Endothelial cell of hepatic sinusoid (primary cell): ENCODE results near the gene CRB2.

Experiments used
- in situ Hi-C: cut with HindIII; loops from 2 replicates; pipeline ENCODE4 v1.10.0; 2017; ENCODE audit warnings: low sequenced_read_pairs

CRB2 gene

DNA sequence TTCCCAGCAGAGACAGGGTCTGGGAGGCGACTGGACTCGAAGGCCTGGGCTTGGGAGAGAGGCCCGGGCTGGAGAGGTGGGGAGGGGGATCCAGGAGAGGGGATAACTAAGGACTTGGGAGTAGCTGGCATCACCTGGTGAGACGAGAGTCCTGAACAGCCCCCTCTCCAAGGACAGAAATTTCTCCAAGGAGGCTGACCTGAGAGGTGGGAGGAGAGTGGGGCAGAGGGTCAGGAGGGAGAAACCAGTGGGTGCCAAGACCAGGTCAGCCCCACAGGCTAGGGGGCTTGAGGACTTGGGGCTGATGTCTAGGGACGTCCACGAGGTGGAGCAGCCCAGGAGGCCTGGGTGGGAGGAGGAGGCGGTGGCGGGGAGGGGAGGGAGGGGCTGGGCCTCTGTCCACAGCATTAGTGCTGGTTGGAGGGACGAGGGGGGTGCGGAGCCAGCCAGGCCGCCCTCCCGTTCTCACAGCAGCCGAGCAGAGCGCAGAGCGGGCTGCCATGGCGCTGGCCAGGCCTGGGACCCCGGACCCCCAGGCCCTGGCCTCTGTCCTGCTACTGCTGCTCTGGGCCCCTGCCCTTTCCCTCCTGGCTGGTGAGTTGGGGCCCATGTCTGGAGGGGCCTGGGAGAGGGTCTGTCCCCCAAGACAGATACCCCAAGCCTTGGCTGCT is at the start of gene CRB2:
TSS of gene CRB2 (plus strand) at position 437 of the 671 bp plus-strand sequence. CDS start at position 501, 64 bp downstream.
- in situ Hi-C loops: loop anchor here (10.0 kb wide), 2 partner anchors 61 to 261 kb away; no protein-coding TSS in a partner anchor

DNA sequence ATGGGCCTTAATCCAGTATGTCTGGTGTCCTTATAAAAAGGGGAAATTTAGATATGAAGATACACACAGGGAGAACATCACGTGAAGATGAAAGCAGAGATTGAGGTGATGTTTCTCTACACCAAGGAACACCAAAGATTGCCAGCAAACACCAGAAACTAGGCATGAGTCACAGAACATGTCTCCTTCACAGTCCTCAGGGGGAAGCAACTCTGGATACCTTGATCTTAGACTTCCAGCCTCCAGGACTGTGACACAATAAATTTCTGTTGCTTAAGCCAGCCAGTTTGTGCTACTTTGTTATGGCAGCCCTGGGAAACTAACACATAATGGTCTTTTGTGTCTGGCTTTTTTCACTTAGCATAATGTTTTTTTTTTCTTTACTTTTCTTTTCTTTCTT is 46.4 kb upstream of the CRB2 start:
- in situ Hi-C loops: no loop called here

DNA sequence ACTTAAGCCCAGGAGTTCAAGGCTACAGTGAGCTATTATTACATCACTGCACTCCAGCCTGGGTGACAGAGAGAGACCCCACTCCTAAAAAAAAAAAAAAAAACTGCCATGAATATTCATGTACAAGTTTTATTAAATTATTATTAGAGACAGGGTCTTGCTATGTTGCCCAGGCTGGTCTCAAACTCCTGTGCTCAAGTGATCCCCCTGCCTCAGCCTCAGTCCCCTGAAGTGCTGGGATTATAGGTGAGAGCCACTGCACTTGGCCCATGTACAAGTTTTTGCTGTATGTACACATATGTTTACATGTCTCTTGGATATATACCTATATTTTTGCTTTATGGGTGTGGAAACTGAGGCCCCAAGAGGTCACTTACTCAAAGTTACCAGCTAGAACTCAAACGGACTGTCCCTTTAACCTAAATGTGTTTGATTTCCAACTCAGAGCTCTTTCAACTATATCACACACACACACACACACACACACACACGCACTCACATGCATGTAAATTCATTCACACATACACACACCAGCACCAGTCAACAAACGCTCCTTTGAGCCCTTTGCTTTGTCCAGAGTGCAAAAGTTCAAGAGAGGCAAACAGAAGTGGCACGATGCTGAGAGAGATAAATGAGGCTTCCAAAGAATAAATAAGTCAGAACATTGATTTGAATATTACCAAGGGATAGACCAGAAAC is 45.3 kb upstream of the CRB2 start:
- in situ Hi-C loops: no loop called here

DNA sequence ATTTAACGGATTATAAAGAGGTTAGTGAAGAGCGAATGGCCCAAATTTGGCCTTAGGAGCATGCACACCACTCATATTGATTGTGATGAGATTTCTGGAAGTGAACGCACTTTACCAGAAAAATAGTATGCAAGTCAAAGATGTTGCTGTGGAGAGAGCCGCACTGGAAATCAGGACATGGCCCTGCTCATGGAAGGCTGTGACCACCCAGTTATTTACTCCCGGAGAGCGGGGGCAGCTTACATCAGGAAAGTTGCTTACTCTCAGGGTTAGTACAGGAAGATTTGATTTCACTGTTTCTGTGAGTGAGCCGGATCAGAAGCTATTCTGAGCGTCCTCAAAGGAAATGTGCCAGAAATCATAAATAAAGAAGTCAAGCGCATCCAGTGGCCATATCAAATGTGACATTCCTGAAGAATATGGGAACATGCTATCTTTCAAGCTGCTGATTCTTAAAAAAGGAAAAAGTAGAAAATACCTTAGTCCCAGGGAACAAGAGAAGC is 44.7 kb upstream of the CRB2 start:
- in situ Hi-C loops: no loop called here

DNA sequence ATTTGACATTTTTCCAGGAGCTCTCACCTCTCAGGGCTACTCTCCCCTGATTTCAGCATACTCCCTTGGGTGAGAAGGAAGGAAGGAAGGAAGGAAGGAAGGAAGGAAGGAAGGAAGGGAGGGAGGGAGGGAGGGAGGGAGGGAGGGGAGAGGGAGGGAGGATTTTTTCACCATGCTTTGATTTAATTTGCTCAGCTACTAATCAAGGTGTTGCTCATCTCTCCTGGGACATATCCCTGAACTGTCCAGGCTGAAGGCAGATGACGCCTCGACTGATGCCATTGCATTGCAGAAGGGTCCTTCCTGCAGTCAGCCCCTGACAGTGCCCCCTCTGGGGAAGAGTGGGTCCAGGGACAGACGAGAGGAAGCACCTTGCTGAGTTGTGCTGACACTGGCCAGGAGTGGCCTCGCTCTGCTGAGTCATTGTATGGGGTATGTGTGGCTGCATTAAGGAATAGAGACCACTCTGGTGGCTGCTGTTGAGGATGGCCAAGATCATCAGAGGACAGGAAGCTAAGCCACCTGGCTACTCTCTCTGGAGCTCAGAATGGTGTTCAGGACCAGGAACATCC is 43.6 kb upstream of the CRB2 start:
- in situ Hi-C loops: no loop called here

DNA sequence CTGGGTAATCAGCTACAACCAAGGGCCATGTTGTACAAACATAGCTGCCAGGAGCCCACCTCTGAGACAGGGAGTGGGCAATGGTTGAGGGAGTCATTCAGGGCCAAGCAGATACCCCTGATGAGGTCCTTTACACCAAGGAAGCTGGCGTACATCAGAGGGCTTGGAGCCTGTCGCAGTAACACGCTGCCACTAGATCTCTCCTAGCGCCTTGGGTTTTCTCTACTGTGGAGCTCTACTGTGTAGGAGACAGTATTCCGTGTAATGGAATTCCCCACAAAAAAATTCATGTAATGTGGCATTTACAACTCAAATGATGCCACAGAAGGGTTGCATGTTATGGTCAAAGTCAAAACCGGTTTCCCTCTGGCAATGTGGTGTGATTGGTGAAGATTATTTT is 41.4 kb upstream of the CRB2 start:
- in situ Hi-C loops: no loop called here

DNA sequence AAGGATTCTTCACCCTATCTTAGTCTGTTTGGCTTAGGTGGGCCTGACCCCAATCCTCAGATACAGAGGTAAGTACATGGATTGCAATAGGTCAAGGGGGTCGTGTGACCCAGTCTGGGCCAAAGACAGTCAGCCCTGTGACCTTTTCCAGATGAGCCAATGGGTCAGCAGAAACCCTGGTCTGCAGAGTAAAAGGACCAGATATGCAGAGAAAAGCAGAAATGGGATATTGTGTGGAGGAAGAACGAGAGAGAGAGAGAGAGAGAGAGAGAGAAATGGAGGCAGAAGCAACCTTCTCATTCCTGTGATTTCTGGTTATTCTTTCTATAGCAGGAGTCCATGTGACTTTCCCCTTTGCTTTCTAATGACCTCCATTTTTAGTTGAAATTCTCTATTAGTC is 40.4 kb upstream of the CRB2 start:
- in situ Hi-C loops: no loop called here

DNA sequence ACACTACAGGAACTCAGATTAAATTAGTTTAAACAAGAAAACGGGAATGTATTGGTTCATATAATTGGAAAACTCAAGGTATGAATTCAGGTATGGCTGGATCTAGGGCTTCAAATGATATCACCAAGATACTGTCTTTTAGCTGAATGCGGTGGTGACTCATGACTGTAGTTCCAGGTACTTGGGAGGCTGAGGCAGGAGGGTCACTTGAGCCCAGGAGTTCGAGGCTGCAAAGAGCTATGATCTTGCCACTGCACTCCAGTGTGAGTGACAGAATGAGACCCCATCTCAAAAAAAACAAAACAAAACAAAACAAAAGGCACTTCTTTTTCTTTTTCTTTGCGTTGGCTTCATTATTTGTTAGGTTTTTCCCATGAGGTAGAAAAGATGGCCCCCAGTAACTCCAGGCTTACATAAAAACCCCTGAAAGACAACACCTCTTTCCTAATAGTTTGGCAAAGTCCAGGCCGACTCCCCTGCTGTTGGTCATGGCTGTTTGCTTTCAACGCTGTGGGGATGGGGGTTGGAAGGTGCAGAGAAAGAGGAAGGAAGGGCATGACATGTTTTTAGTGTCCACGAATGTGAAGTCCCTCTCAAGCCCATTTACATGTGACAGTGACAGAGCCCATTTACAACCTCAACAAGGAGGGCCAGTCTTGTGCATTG is 39.8 kb upstream of the CRB2 start:
- in situ Hi-C loops: no loop called here

DNA sequence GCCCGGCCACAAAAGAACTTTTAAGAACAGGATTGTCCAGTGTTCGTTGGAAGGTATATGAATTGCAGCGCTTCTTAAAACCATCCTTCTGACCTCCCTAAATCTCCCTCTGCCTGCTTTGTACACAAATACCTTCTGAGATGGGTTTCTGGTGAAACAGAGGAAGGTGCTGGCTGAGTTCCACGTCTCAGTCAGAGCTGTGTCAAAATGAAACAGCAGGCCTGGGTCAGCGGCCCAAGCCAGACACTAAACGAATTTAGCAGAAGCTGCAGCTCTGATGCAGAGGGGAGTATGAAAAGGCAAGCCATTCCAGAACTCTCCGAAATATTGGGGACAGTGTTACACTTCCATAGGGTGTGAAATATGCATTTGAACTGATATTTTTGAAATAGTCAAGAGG is 37.8 kb upstream of the CRB2 start:
- in situ Hi-C loops: no loop called here

DNA sequence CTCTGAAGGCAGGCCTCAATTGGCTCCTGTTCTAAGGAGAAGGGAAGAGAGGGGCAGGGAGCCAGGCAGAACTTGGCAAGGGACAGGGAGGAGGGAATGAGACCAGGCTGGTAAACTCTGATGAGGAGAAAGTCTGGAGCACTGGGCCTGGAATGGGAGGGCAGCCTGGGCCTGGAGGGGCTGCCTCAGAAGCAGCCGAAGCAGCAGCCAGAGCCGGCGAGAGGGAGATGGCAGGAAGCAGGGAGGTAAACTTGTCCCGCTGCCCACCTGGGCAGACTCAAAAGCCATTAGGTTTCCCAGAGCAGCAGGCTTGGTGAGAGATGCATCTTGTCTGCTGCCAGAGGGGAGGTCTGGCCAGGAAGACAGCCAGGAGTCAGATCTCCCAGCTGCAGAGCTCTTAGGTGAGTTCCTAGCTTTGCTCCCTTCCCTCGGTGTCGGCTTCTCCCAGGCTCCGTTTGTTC is 37.0 kb upstream of the CRB2 start:
- in situ Hi-C loops: no loop called here

DNA sequence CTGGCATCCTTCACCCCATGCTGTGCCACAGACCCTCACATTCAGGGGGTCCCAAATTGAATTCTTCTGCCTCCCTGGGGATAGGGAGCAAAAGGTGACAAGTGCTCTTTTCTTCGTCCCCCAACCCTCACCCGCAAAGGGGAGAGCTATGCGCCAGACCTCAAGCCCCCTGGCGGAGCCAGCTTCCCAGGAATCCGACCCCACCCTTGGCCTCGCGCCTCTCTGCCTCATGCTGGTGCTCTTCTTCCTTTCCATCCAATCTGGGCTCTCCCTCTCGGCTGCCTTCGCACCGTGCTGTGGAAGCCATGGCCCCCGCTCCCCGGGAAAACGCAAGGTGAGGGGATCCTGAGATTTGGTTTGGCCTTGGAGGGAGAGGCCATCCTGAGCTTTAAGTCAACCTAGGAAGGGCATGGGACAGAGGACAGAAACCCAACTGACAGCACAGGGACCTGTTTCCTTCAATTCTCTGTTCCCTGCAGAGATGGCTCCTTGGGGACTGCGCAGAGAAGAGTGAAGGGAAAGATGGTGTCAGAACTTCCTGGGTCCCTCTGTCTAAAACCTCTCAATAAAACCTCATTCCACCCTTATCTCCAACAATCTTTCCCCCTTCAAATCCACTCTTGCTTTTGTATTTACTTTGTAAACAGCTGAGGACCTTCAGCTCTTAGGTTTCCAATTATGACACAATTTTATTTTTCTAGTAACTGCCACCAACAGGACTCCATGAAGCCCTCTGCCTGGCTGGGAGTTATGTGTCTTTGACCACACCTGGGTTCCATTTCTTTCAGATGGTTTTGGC is 36.3 kb upstream of the CRB2 start:
- in situ Hi-C loops: no loop called here

DNA sequence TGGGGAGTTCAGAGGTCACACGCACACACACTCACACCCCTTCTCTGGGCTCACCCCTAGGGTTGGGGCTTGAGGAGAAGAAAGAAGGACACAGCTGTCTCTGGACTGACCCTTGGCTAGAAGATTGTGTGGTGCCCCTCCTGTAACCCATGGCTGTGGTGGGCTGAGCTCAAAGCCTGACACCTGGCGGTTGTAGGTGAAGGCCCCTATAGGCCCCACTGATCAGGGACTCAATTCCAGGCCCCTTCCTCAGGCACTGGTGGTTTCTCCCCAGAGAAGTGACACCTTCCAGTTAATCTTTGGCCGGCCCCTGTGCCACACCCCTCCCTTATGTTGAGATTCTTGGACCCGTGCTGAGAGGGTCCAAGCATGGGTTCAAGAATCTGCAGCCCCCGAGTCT is 35.2 kb upstream of the CRB2 start:
- in situ Hi-C loops: no loop called here

DNA sequence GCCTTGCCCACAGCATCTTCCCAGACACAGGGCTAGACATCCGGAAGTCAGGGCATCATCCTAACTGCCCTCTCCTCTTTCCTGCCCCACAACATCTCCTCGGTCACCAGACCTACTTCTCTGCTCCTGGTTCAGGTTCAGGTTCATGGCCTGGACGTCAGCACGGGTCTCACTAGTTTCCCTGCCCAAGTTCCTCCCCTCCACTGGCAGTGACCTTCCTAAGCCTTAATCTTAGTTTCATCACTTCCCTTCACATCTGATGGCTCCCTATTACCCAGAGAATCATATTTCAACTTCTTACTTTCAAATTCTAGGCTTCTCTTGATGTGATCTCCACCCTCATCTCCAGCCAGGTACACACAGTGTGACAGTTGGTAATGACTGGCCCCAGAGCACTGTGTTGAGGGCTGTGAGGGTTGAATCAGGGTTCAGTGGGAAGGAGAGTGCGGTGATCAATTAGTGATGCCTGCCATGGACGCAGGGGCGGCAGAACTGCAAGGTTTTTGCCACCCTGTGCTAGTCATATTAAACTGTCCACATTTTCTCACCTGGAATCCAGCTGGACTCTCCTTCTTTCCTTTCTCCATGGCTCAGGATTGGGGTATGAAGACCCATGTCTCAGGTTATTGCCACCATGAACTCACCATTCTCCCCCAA is 34.3 kb upstream of the CRB2 start:
- in situ Hi-C loops: no loop called here

DNA sequence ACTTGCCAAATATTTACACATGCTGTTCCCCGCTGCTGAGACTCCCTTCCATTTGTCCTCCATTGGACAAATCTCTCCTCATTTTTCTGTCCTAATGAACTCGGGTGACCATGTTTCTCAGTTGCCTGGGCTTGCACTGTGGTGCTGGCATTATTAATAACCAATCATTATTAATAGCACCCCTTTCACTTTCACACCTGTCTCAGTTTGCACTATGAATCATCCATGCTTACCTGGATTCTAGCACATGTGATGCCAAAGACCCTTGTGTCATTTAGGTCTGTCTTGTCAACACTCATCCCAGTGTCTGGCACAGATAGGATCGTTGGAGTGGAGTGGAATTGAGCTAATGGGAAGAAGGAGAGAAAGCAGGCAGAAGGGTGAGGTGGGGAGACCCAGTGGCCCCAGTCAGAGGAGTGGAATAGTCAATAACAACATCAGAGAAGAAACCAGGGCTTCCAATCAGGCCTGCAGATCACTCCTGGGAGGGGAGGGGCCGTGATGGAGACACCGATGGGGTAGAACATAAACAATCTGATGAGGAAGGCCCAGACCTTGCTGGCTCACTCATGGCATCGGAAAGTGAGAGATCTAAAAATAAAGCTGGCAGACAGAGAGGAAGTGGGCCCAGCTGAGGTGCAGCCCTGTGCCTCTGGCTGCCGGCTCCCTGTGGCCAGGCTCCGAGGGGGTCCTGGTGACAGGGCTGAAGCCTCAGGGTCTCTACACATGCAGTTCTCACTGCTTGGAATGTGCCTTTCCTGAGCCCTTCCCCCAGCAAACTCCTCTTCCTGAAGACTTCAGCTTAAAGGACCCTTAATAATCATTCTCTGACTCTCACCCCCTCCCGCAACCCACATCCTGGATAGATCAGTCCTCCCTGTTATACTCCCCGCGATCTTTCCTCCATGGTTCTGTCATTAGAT is 33.5 kb upstream of the CRB2 start:
- in situ Hi-C loops: no loop called here

DNA sequence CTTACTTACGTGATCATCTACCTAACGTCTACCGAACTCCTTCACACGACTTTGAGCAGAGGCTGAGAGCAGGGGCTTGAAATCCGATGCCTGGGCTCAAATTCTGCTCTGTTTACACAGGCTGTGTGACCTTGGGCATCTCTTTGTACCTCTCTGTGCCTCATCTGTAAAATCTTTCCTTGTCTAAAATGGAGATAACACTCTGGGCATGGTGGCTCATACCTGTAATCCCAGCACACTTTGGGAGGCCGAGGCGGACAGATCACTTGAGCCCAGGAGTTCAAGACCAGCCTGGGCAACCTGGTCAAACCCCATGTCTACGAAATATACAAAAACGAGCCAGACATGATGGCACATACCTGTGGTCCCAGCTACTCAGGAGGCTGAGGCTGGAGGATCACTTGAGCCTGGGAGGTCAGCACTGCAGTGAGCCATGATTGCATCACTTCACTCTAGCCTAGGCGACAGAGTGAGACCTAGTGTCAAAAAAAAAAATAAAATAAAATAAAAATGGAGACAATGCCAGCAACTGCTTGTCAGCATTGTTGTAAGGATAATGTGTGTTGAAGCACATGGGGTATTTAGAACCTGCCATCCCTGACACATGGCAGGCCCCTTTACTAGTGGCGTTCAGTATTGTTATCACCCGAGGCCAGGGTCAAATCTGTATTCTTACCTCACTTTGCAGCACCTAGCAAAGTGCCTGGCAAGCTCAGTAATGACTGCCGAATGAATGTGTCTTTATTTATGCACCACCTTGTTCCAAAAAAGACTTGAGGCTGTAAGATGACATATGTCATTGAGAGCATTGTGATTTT is 32.6 kb upstream of the CRB2 start:
- in situ Hi-C loops: no loop called here

DNA sequence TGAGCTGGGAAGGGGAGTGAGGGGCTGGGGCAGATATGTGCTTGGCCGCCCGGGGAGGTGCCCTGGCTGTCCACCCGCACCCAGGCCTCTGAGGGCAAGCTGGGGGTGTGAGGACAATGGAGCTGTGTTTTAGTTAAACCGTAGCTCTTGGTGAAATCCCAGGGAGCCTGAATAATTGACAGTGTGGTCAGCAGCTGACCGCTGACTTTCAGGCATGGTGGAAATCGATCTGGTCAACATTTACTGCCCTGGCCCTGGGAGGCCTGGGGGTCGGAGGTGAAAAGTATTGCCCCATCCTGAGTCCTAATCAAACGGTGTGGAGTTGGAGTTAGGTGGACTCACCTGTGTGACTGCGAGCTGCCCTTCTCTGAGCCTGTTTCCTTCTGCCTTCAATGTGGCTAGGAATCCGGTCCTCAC is 31.2 kb upstream of the CRB2 start:
- in situ Hi-C loops: no loop called here

DNA sequence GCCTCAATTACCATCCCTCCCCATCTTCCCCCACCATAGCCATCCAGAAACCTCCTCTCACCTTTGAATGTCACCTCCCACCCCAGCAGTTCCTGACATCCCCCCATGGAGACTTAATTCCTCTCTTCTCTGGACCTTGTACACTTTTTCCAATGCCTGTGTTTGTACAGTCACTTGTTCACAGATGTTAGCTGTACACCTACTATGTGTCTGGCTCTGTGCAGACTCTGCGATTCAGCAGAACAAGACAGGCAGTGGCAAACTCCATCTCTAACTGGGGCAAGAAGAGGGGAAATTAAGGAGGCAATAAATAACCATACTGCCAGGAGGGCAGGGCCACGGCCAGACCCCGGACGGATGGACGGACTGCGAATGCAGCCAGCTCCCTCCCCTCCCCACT is 29.8 kb upstream of the CRB2 start:
- in situ Hi-C loops: no loop called here

DNA sequence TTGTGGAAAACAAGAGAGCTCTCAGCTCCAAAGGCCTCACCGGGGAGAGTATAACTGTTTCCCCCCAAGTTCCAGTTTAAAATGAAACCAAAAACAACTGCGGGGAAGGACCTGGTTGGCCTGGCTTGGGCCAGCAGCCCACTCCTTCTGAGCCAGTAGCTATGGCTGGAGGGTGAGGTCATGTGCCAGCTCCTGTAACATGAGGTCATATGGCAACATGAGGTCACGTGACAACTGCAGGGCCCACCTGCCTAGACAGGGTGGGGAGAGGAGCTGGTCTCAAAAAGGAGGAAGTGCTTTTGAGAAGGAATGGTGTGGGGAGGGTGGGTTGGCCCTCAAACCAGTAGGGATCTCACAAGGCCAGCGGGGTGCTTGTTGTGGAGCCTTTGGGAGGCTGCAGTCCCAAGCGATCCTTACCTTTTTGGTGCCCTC is 29.3 kb upstream of the CRB2 start:
- in situ Hi-C loops: no loop called here
